ENCODE measurements around the gene MEGF11. TPM values are rescaled to one million over a fixed set of nuclear protein-coding genes. Genes with fewer than 3 reads are reported as not detected.

MEGF11 gene
- total RNA-seq, 1 experiment from 2014 or later = not detected

DNA sequence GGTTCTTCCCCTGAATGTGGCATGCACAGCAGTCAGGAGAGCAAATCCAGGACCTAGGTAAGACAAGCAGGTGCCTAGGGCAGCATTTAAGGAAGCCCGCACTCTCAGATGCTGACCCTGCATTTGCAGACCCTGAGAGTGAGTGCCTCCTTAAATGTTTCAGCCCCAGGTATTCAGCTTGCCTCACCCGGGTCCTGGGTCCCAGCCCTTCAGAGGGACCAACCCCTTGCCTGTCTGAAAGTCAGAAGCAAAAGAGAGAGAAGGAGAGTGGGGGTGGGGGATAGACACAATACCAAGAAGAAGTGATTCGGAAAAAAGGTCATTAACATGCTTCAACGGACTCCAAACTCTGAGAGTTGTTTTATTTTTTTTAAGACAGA lies 75.0 kb downstream of the MEGF11 start:
- intact Hi-C loops (cut with micrococcal nuclease) = no loop called here
- no peak for ATAC-seq
- no peaks in the 10 kb centered on the region for H3F3A ChIP-seq (ENCODE audit: low read length, unreplicated experiment)
- no peaks in the 10 kb centered on the region for H3K9me3 ChIP-seq (ENCODE audit: low read length)
- H3K36me3 ChIP-seq (ENCODE audit: low read depth, low read length) = no peaks in the 10 kb centered on the region
- H3K4me1 ChIP-seq (ENCODE audit: insufficient read depth, low read length) = no peaks in the 10 kb centered on the region
- no peak for DNase-seq
- no TSS peak for BruUV-seq (replicated peaks)
- no peaks in the 10 kb centered on the region for H3K9me2 ChIP-seq (replicated peaks; ENCODE audit: low read length)
- H3K4me3 ChIP-seq (ENCODE audit: low read length) = no peak overlapping the region
- no peak overlapping the region for H2AFZ ChIP-seq (ENCODE audit: low read length)
- H3K79me2 ChIP-seq (ENCODE audit: low read length) = no peaks in the 10 kb centered on the region
- TF ChIP-seq EZH2 (IDR thresholded peaks at IDR 0.05; ENCODE audit: low read length, unreplicated experiment) (no peak), EZH2phosphoT487 (IDR thresholded peaks at IDR 0.05; ENCODE audit: borderline replicate concordance, low read length) (no peak)
- TF ChIP-seq, protein P1, sequence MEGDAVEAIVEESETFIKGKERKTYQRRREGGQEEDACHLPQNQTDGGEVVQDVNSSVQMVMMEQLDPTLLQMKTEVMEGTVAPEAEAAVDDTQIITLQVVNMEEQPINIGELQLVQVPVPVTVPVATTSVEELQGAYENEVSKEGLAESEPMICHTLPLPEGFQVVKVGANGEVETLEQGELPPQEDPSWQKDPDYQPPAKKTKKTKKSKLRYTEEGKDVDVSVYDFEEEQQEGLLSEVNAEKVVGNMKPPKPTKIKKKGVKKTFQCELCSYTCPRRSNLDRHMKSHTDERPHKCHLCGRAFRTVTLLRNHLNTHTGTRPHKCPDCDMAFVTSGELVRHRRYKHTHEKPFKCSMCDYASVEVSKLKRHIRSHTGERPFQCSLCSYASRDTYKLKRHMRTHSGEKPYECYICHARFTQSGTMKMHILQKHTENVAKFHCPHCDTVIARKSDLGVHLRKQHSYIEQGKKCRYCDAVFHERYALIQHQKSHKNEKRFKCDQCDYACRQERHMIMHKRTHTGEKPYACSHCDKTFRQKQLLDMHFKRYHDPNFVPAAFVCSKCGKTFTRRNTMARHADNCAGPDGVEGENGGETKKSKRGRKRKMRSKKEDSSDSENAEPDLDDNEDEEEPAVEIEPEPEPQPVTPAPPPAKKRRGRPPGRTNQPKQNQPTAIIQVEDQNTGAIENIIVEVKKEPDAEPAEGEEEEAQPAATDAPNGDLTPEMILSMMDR (conservative IDR thresholded peaks at IDR 0.05; ENCODE audit: low read depth, low read length) = no peak
- no peak overlapping the region for H3K27ac ChIP-seq (ENCODE audit: low read length)
- no peak overlapping the region for H3K9ac ChIP-seq (ENCODE audit: low read length)
- no peaks in the 10 kb centered on the region for H4K20me1 ChIP-seq (ENCODE audit: low read length)
- POLR2A ChIA-PET (ENCODE audit: unreplicated experiment) = no interaction called here
- CTCF ChIA-PET = no interaction called here
- H3K27me3 ChIP-seq (ENCODE audit: low read length) = peaks cover 86% of the 10 kb centered on the region
- no peak overlapping the region for H3K4me2 ChIP-seq (ENCODE audit: low read length)

DNA sequence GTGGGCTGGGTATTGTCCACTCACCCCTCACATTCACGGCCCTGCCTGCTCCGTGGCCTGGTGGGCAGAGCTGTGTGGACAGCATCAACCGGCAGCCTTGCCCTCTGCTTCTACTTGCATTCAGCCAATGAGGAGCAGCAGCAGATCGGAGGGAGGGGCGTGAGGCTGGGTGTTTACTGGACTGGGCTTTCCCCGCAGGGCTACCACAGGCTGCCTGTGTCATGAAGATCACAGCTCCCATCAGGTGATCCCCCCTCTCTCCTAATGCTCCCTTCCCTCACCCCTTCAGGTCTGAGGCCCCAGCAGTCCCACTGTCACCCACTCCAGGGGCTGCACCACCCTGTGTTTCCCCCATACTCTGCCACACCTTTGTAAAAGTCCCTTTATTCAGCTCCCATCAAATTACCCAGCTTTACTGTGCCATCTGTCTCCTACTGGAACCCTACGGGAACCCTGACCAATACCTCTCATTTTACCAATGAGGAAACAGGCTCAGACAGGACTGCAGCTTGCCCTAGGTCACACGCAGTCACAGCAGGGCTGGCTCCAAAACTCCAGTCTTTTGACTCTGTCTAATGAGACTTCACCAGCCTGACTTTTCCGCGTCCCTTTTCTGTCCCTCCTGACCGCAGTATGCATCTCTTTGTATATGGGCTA lies 81.1 kb downstream of the MEGF11 start:
- H3K4me3 ChIP-seq (ENCODE audit: low read length) = no peak overlapping the region
- no peaks in the 10 kb centered on the region for H3K36me3 ChIP-seq (ENCODE audit: low read depth, low read length)
- no peak for ATAC-seq
- H3K27ac ChIP-seq (ENCODE audit: low read length) = no peak overlapping the region
- no peaks in the 10 kb centered on the region for H3K4me1 ChIP-seq (ENCODE audit: insufficient read depth, low read length)
- no peak overlapping the region for H3K9ac ChIP-seq (ENCODE audit: low read length)
- H3K79me2 ChIP-seq (ENCODE audit: low read length) = no peaks in the 10 kb centered on the region
- DNase-seq = no peak
- no peaks in the 10 kb centered on the region for H3K9me2 ChIP-seq (replicated peaks; ENCODE audit: low read length)
- H3F3A ChIP-seq (ENCODE audit: low read length, unreplicated experiment) = no peaks in the 10 kb centered on the region
- H2AFZ ChIP-seq (ENCODE audit: low read length) = no peak overlapping the region
- no peak for TF ChIP-seq EZH2 (IDR thresholded peaks at IDR 0.05; ENCODE audit: low read length, unreplicated experiment)
- TF ChIP-seq, protein P1 (conservative IDR thresholded peaks at IDR 0.05; ENCODE audit: low read depth, low read length) = no peak
- BruUV-seq (replicated peaks) = no TSS peak
- CTCF ChIA-PET = no interaction called here
- H3K27me3 ChIP-seq (ENCODE audit: low read length) = peaks cover 61% of the 10 kb centered on the region
- intact Hi-C loops (cut with micrococcal nuclease) = no loop called here
- H4K20me1 ChIP-seq (ENCODE audit: low read length) = no peaks in the 10 kb centered on the region
- H3K4me2 ChIP-seq (ENCODE audit: low read length) = no peak overlapping the region
- no peaks in the 10 kb centered on the region for H3K9me3 ChIP-seq (ENCODE audit: low read length)
- POLR2A ChIA-PET (ENCODE audit: unreplicated experiment) = no interaction called here

DNA sequence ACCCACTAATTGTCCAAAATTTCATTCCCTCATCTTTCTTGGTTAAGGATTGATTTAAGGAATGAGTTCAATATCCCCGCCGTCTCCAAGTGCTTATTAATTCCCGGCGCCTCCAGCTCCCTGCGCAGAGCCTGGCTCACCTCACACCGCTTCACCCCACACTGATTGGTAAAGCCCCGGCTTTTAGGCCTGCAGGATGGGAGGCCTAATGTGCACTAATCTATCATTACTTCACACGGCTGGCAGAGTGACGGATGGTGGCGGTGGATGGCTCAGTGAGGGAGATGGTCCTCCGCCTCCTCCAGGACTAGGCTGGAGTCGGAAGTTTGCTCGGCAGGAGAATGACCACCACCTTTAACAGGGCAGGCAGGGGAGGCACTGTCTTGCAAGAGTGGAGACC lies 81.7 kb downstream of the MEGF11 start:
- H3K4me3 ChIP-seq (ENCODE audit: low read length) = no peak overlapping the region
- CTCF ChIA-PET = no interaction called here
- no peak overlapping the region for H3K27ac ChIP-seq (ENCODE audit: low read length)
- TF ChIP-seq, protein P1 (conservative IDR thresholded peaks at IDR 0.05; ENCODE audit: low read depth, low read length) = no peak
- TF ChIP-seq EZH2 (IDR thresholded peaks at IDR 0.05; ENCODE audit: low read length, unreplicated experiment) = no peak
- TF ChIP-seq EZH2phosphoT487 (IDR thresholded peaks at IDR 0.05; ENCODE audit: borderline replicate concordance, low read length) = no peak
- no peaks in the 10 kb centered on the region for H4K20me1 ChIP-seq (ENCODE audit: low read length)
- no peaks in the 10 kb centered on the region for H3K79me2 ChIP-seq (ENCODE audit: low read length)
- no peaks in the 10 kb centered on the region for H3K4me1 ChIP-seq (ENCODE audit: insufficient read depth, low read length)
- DNase-seq (no peak), ATAC-seq (no peak)
- no peak overlapping the region for H3K4me2 ChIP-seq (ENCODE audit: low read length)
- no TSS peak for BruUV-seq (replicated peaks)
- H3K27me3 ChIP-seq (ENCODE audit: low read length) = peaks cover 56% of the 10 kb centered on the region
- H2AFZ ChIP-seq (ENCODE audit: low read length) = no peak overlapping the region
- no peaks in the 10 kb centered on the region for H3K9me3 ChIP-seq (ENCODE audit: low read length)
- POLR2A ChIA-PET (ENCODE audit: unreplicated experiment) = no interaction called here
- H3K9ac ChIP-seq (ENCODE audit: low read length) = no peak overlapping the region
- H3K36me3 ChIP-seq (ENCODE audit: low read depth, low read length) = no peaks in the 10 kb centered on the region
- H3K9me2 ChIP-seq (replicated peaks; ENCODE audit: low read length) = no peaks in the 10 kb centered on the region
- intact Hi-C loops (cut with micrococcal nuclease) = no loop called here
- no peaks in the 10 kb centered on the region for H3F3A ChIP-seq (ENCODE audit: low read length, unreplicated experiment)
